Measurements from ENCODE around the gene ISCU. TPM values are rescaled to one million over a fixed set of nuclear protein-coding genes. Genes with fewer than 3 reads are reported as not detected.
A peak's percentile ranks its signal among the peaks of the same experiment; 100 is the strongest.

ISCU gene
- 10 to 100 TPM; 66.1 to 85.3 TPM for total RNA-seq

- peak within 1 kb of the TSS; percentile 99 for H3K27ac Mint-ChIP-seq
- H3K36me3 Mint-ChIP-seq: peaks cover 26% of the 10 kb centered on the region
These were observed at the start of gene ISCU for GRCh38 chr12:108562348-108563135. Gene ISCU, plus strand, starts transcription at chr12:108562596. Its CDS starts 27 bp downstream, at chr12:108562623.

GRCh38 chr12:108514468-108514972 lies 47.9 kb upstream of the ISCU start:
- H3K27ac Mint-ChIP-seq: peak overlapping the region; percentile 82 to 94
- peaks cover 39 to 43% of the 10 kb centered on the region in 2 donors for H3K4me1 Mint-ChIP-seq (ENCODE audit: low read depth in 2 of 2)
- H3K27me3 Mint-ChIP-seq: no peaks in the 10 kb centered on the region
- DNase-seq (ENCODE audit: low spot score) (no peak), ATAC-seq (peak in 1 of 2 donors; percentile 4)
- H3K36me3 Mint-ChIP-seq: no peaks in the 10 kb centered on the region
- H3K4me3 Mint-ChIP-seq: peak overlapping the region; percentile 92
- H3K9me3 Mint-ChIP-seq: no peaks in the 10 kb centered on the region

More at GRCh38 chr12:108562348-108563135, at the start of gene ISCU:
- peak within 1 kb of the TSS; percentile 96 for H3K4me3 Mint-ChIP-seq
- no peaks in the 10 kb centered on the region for H3K9me3 Mint-ChIP-seq
- peak; percentile 86 to 91 for ATAC-seq
- peaks cover 31 to 40% of the 10 kb centered on the region in 2 donors for H3K4me1 Mint-ChIP-seq (ENCODE audit: low read depth in 2 of 2)
- H3K27me3 Mint-ChIP-seq: no peaks in the 10 kb centered on the region
- DNase-seq (ENCODE audit: low spot score): peak; percentile 99

GRCh38 chr12:108514973-108515814 lies 47.2 kb upstream of the ISCU start, which contains the start of gene FICD:
Gene FICD, plus strand, starts transcription at chr12:108515277. Its CDS starts 1,696 bp downstream, at chr12:108516973.
- Mint-ChIP-seq H3K27me3 (no peaks in the 10 kb centered on the region), H3K36me3 (no peaks in the 10 kb centered on the region), H3K27ac (peak within 1 kb of the TSS; percentile 82 to 94), H3K4me3 (peak within 1 kb of the TSS; percentile 92), H3K9me3 (no peaks in the 10 kb centered on the region), H3K4me1 (ENCODE audit: low read depth in 2 of 2) (peaks cover 39 to 43% of the 10 kb centered on the region in 2 donors)
- peak; percentile 100 for DNase-seq (ENCODE audit: low spot score)
- peak; percentile 95 to 97 for ATAC-seq

GRCh38 chr12:108515916-108516315 lies 46.5 kb upstream of the ISCU start:
- no peak for DNase-seq (ENCODE audit: low spot score)
- H3K9me3 Mint-ChIP-seq: no peaks in the 10 kb centered on the region
- ATAC-seq: no peak
- peaks cover 42 to 43% of the 10 kb centered on the region in 2 donors for H3K4me1 Mint-ChIP-seq (ENCODE audit: low read depth in 2 of 2)
- peak overlapping the region; percentile 82 to 94 for H3K27ac Mint-ChIP-seq
- peak overlapping the region; percentile 92 for H3K4me3 Mint-ChIP-seq
- H3K36me3 Mint-ChIP-seq: peaks cover 6% of the 10 kb centered on the region
- no peaks in the 10 kb centered on the region for H3K27me3 Mint-ChIP-seq

GRCh38 chr12:108516511-108517275 lies 45.7 kb upstream of the ISCU start:
- Mint-ChIP-seq H3K36me3 (peaks cover 7% of the 10 kb centered on the region), H3K27ac (peak overlapping the region; percentile 82 to 94), H3K4me3 (peak overlapping the region; percentile 92), H3K9me3 (no peaks in the 10 kb centered on the region), H3K4me1 (ENCODE audit: low read depth in 2 of 2) (peaks cover 39 to 43% of the 10 kb centered on the region in 2 donors), H3K27me3 (no peaks in the 10 kb centered on the region)
- DNase-seq (ENCODE audit: low spot score): no peak
- no peak for ATAC-seq

- H3K27me3 Mint-ChIP-seq: no peaks in the 10 kb centered on the region
- H3K9me3 Mint-ChIP-seq: no peaks in the 10 kb centered on the region
- H3K36me3 Mint-ChIP-seq: peaks cover 15% of the 10 kb centered on the region
- H3K27ac Mint-ChIP-seq: peak overlapping the region; percentile 82 to 87
- peak overlapping the region; percentile 92 for H3K4me3 Mint-ChIP-seq
- ATAC-seq (no peak), DNase-seq (ENCODE audit: low spot score) (no peak)
- H3K4me1 Mint-ChIP-seq (ENCODE audit: low read depth in 2 of 2): peaks cover 33 to 38% of the 10 kb centered on the region in 2 donors
These were observed 44.9 kb upstream of the ISCU start for GRCh38 chr12:108517288-108518100.

GRCh38 chr12:108518101-108518715 lies 44.2 kb upstream of the ISCU start:
- ATAC-seq (no peak), DNase-seq (ENCODE audit: low spot score) (no peak)
- Mint-ChIP-seq H3K4me3 (no peak overlapping the region), H3K36me3 (peaks cover 16% of the 10 kb centered on the region), H3K4me1 (ENCODE audit: low read depth in 2 of 2) (peaks cover 31 to 38% of the 10 kb centered on the region in 2 donors), H3K9me3 (no peaks in the 10 kb centered on the region), H3K27ac (peak overlapping the region in 1 of 2 donors; percentile 56), H3K27me3 (no peaks in the 10 kb centered on the region)

- Mint-ChIP-seq H3K27me3 (no peaks in the 10 kb centered on the region), H3K27ac (peak overlapping the region in 1 of 2 donors; percentile 56), H3K36me3 (peaks cover 16% of the 10 kb centered on the region), H3K9me3 (no peaks in the 10 kb centered on the region), H3K4me1 (ENCODE audit: low read depth in 2 of 2) (peaks cover 26 to 38% of the 10 kb centered on the region in 2 donors), H3K4me3 (no peak overlapping the region)
- no peak for DNase-seq (ENCODE audit: low spot score)
- ATAC-seq: no peak
These were observed 43.5 kb upstream of the ISCU start for GRCh38 chr12:108518716-108519496.

- H3K27ac Mint-ChIP-seq: no peak overlapping the region
- no peaks in the 10 kb centered on the region for H3K27me3 Mint-ChIP-seq
- H3K36me3 Mint-ChIP-seq: peaks cover 20% of the 10 kb centered on the region
- DNase-seq (ENCODE audit: low spot score) (no peak), ATAC-seq (no peak)
- peaks cover 22 to 31% of the 10 kb centered on the region in 2 donors for H3K4me1 Mint-ChIP-seq (ENCODE audit: low read depth in 2 of 2)
- no peaks in the 10 kb centered on the region for H3K9me3 Mint-ChIP-seq
- no peak overlapping the region for H3K4me3 Mint-ChIP-seq
These were observed 42.8 kb upstream of the ISCU start for GRCh38 chr12:108519558-108519957.

- DNase-seq (ENCODE audit: low spot score): no peak
- Mint-ChIP-seq H3K27me3 (no peaks in the 10 kb centered on the region), H3K9me3 (no peaks in the 10 kb centered on the region), H3K36me3 (peaks cover 42% of the 10 kb centered on the region), H3K4me3 (no peak overlapping the region), H3K27ac (no peak overlapping the region), H3K4me1 (ENCODE audit: low read depth in 2 of 2) (peaks cover 15 to 19% of the 10 kb centered on the region in 2 donors)
- no peak for ATAC-seq
These were observed 39.0 kb upstream of the ISCU start for GRCh38 chr12:108523365-108523764.

GRCh38 chr12:108525681-108526080 lies 36.7 kb upstream of the ISCU start:
- H3K27ac Mint-ChIP-seq: no peak overlapping the region
- peaks cover 51% of the 10 kb centered on the region for H3K36me3 Mint-ChIP-seq
- no peaks in the 10 kb centered on the region for H3K27me3 Mint-ChIP-seq
- peaks cover 14 to 15% of the 10 kb centered on the region in 2 donors for H3K4me1 Mint-ChIP-seq (ENCODE audit: low read depth in 2 of 2)
- H3K9me3 Mint-ChIP-seq: no peaks in the 10 kb centered on the region
- DNase-seq (ENCODE audit: low spot score): no peak
- no peak overlapping the region for H3K4me3 Mint-ChIP-seq
- ATAC-seq: no peak
